Measurements from ENCODE around the gene NUBPL. TPM values are rescaled to one million over a fixed set of nuclear protein-coding genes. Genes with fewer than 3 reads are reported as not detected.

Gene NUBPL
- total RNA-seq, 1 donor from 2014 or later = 11.6 TPM

DNA sequence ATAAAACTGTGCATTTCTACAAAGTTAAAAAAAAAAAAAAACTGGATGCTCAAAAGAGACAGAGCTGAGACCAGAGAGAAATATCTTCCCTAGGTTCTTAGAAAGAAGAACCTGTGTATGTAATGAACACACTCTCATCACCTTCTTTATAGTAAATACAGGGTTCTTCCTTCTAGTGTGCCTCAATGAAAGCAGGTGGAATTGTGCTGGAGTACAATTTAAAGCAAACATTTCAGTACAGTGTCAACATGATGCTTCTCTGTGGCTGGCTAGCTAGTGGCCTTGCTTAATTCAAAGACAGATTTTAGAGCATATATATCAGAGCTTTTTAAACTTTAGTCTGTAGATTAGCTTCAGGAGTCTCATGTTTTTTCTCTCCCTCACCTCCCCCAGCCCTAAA, 266.1 kb downstream of the NUBPL start:
- no peak for DNase-seq (ENCODE audit: extremely low spot score, unreplicated experiment)
- TF ChIP-seq, protein P1, sequence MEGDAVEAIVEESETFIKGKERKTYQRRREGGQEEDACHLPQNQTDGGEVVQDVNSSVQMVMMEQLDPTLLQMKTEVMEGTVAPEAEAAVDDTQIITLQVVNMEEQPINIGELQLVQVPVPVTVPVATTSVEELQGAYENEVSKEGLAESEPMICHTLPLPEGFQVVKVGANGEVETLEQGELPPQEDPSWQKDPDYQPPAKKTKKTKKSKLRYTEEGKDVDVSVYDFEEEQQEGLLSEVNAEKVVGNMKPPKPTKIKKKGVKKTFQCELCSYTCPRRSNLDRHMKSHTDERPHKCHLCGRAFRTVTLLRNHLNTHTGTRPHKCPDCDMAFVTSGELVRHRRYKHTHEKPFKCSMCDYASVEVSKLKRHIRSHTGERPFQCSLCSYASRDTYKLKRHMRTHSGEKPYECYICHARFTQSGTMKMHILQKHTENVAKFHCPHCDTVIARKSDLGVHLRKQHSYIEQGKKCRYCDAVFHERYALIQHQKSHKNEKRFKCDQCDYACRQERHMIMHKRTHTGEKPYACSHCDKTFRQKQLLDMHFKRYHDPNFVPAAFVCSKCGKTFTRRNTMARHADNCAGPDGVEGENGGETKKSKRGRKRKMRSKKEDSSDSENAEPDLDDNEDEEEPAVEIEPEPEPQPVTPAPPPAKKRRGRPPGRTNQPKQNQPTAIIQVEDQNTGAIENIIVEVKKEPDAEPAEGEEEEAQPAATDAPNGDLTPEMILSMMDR (IDR thresholded peaks at IDR 0.05) = no peak
- Mint-ChIP-seq H3K27me3 (ENCODE audit: unreplicated experiment) (no peaks in the 10 kb centered on the region), H3K4me1 (ENCODE audit: unreplicated experiment) (peaks cover 2% of the 10 kb centered on the region), H3K9me3 (ENCODE audit: unreplicated experiment) (no peaks in the 10 kb centered on the region), H3K36me3 (ENCODE audit: unreplicated experiment) (peaks cover 3% of the 10 kb centered on the region), H3K27ac (ENCODE audit: unreplicated experiment) (no peak overlapping the region), H3K4me3 (ENCODE audit: unreplicated experiment) (no peak overlapping the region)

DNA sequence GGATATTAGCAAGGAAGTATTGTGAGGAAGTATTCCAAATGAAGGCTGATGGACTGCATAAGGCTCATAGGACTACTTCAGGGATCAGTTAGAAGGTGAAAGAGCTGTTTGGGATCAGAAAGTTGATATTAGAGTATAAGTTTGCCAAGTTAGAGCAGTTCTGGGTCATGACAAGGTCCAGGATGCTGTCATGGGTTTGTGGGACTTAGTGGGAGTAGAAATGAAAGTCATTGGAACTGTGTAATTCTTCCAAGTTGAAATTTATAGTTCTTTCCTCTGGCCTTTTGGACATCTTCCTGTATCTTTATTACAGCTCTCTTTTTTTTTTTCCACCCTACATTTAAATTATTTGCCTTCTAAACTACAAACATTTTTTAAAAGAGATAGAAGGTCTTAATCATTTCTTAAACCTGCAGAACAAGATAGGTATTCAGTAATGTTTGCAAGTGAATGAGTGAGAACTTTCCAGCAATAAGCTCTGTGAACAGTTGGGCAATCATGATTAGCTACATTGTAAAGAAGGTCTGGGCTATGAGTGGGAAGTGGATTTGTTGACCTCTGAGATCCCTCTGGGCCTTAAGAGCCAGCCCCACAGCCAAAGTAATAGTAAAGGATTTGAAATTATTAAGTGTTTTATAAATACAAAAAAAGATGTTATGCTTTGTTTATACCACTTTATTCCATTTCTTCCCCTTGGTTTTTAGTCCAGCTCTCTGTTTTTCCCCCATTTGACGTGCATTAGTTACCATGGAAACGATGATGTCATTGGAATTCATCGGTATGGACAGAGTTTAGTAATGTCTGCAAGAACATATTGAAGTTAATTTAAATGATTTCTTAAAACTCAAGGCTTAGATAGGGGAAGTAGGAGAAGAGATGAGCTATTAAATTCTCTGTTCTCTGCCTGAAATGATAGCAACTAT, 268.0 kb downstream of the NUBPL start:
- TF ChIP-seq, protein P1 (IDR thresholded peaks at IDR 0.05) = no peak
- no peaks in the 10 kb centered on the region for H3K27me3 Mint-ChIP-seq (ENCODE audit: unreplicated experiment)
- H3K4me1 Mint-ChIP-seq (ENCODE audit: unreplicated experiment) = peaks cover 2% of the 10 kb centered on the region
- no peak for DNase-seq (ENCODE audit: extremely low spot score, unreplicated experiment)
- H3K9me3 Mint-ChIP-seq (ENCODE audit: unreplicated experiment) = no peaks in the 10 kb centered on the region
- H3K4me3 Mint-ChIP-seq (ENCODE audit: unreplicated experiment) = no peak overlapping the region
- H3K36me3 Mint-ChIP-seq (ENCODE audit: unreplicated experiment) = peaks cover 3% of the 10 kb centered on the region
- no peak overlapping the region for H3K27ac Mint-ChIP-seq (ENCODE audit: unreplicated experiment)

DNA sequence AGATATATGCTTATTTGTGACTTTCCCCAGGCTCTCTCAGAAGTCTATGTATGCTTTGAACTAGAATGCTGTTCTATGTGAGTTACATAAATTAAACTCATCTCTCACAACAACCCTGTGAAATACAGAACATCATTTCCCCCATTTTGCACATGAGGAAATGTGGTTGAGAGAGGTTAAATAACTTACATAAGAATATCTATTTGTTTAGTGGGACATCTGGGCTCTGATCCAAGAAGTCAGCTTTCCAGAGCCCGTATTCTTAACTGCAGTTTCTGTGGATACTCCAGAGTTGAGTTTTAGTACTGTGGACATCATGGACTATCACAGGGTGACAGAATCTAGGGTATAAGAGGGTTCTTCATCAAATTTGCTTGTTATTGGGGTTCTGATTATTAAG, 273.4 kb downstream of the NUBPL start:
- H3K4me3 Mint-ChIP-seq (ENCODE audit: unreplicated experiment) = no peak overlapping the region
- no peaks in the 10 kb centered on the region for H3K27me3 Mint-ChIP-seq (ENCODE audit: unreplicated experiment)
- H3K9me3 Mint-ChIP-seq (ENCODE audit: unreplicated experiment) = no peaks in the 10 kb centered on the region
- no peak overlapping the region for H3K27ac Mint-ChIP-seq (ENCODE audit: unreplicated experiment)
- TF ChIP-seq, protein P1 (IDR thresholded peaks at IDR 0.05) = no peak
- peaks cover 7% of the 10 kb centered on the region for H3K4me1 Mint-ChIP-seq (ENCODE audit: unreplicated experiment)
- no peak for DNase-seq (ENCODE audit: extremely low spot score, unreplicated experiment)
- no peaks in the 10 kb centered on the region for H3K36me3 Mint-ChIP-seq (ENCODE audit: unreplicated experiment)

GRCh38 chr14:31835049-31835448, 273.8 kb downstream of the NUBPL start:
- H3K4me1 Mint-ChIP-seq (ENCODE audit: unreplicated experiment) = peaks cover 7% of the 10 kb centered on the region
- H3K27me3 Mint-ChIP-seq (ENCODE audit: unreplicated experiment) = no peaks in the 10 kb centered on the region
- TF ChIP-seq, protein P1 (IDR thresholded peaks at IDR 0.05) = no peak
- DNase-seq (ENCODE audit: extremely low spot score, unreplicated experiment) = no peak
- no peaks in the 10 kb centered on the region for H3K36me3 Mint-ChIP-seq (ENCODE audit: unreplicated experiment)
- no peak overlapping the region for H3K27ac Mint-ChIP-seq (ENCODE audit: unreplicated experiment)
- no peaks in the 10 kb centered on the region for H3K9me3 Mint-ChIP-seq (ENCODE audit: unreplicated experiment)
- H3K4me3 Mint-ChIP-seq (ENCODE audit: unreplicated experiment) = no peak overlapping the region

- H3K27ac Mint-ChIP-seq (ENCODE audit: unreplicated experiment) = no peak overlapping the region
- H3K4me1 Mint-ChIP-seq (ENCODE audit: unreplicated experiment) = peaks cover 7% of the 10 kb centered on the region
- H3K27me3 Mint-ChIP-seq (ENCODE audit: unreplicated experiment) = no peaks in the 10 kb centered on the region
- no peaks in the 10 kb centered on the region for H3K36me3 Mint-ChIP-seq (ENCODE audit: unreplicated experiment)
- H3K9me3 Mint-ChIP-seq (ENCODE audit: unreplicated experiment) = no peaks in the 10 kb centered on the region
- DNase-seq (ENCODE audit: extremely low spot score, unreplicated experiment) = no peak
- TF ChIP-seq, protein P1 (IDR thresholded peaks at IDR 0.05) = no peak
- no peak overlapping the region for H3K4me3 Mint-ChIP-seq (ENCODE audit: unreplicated experiment)
These were observed 275.8 kb downstream of the NUBPL start for GRCh38 chr14:31837031-31837430.

Data from osteocyte (in vitro differentiated cells).